Measurements from ENCODE around the gene PDGFD. TPM values are rescaled to one million over a fixed set of nuclear protein-coding genes. Genes with fewer than 3 reads are reported as not detected.

PDGFD gene
- total RNA-seq, 1 experiment from 2014 or later, result 1.7 TPM

GRCh38 chr11:104155375-104155774 is 8.6 kb downstream of the PDGFD start:
- Mint-ChIP-seq H3K36me3 (ENCODE audit: insufficient read depth in 1 of 3, low read depth in 3 of 3) (peaks cover 2 to 9% (median 5%) of the 10 kb centered on the region in 3 experiments; a peak in 4 of 7 replicates), H3K4me3 (no peak overlapping the region), H3K27me3 (ENCODE audit: low read depth) (no peaks in the 10 kb centered on the region), H3K4me1 (peaks cover 6 to 13% of the 10 kb centered on the region in 2 experiments), H3K9me3 (peaks cover 2 to 6% of the 10 kb centered on the region in 2 experiments; a peak in 4 of 5 replicates), H3K27ac (no peak overlapping the region)
- TF ChIP-seq CTCF (conservative IDR thresholded peaks at IDR 0.05), result no peak
- no peak overlapping the region for H2BK120ac ChIP-seq (ENCODE audit: low read depth, low read length, poor library complexity, severe bottlenecking)
- no peaks in the 10 kb centered on the region for H3K4me1 ChIP-seq (ENCODE audit: insufficient read depth, low read length)
- no peak overlapping the region for H3K4me2 ChIP-seq (ENCODE audit: insufficient read depth, insufficient read length, low read length)
- no peak overlapping the region for H2BK12ac ChIP-seq (ENCODE audit: insufficient read length, low read depth, low read length)
- no peak overlapping the region for H2BK20ac ChIP-seq (ENCODE audit: low read depth, low read length, poor library complexity, severe bottlenecking)
- H3K23ac ChIP-seq (ENCODE audit: insufficient read length, low read depth, low read length), result no peak overlapping the region
- no peak overlapping the region for H3K14ac ChIP-seq (ENCODE audit: insufficient read depth, low read length)
- H4K91ac ChIP-seq (ENCODE audit: insufficient read length, low read depth, low read length), result no peak overlapping the region
- no peaks in the 10 kb centered on the region for H3K79me2 ChIP-seq (ENCODE audit: insufficient read depth, low read length)
- no peaks in the 10 kb centered on the region for H3K23me2 ChIP-seq (ENCODE audit: insufficient read length, low read depth, low read length, poor library complexity, severe bottlenecking)
- no peak overlapping the region for H3K27ac ChIP-seq (ENCODE audit: insufficient read length, low read depth, low read length)
- H3K4ac ChIP-seq (ENCODE audit: low read depth, low read length), result no peak overlapping the region
- no peaks in the 10 kb centered on the region for H4K20me1 ChIP-seq (ENCODE audit: control insufficient read depth, insufficient read depth, insufficient read length)
- H3K27me3 ChIP-seq (ENCODE audit: insufficient read depth, low read length), result no peaks in the 10 kb centered on the region
- WGBS (ENCODE audit: extremely low coverage, insufficient read length, low lambda C conversion rate), result no CpG with 5 or more reads among the region's 1 CpG
- no peak for DNase-seq
- H3K9ac ChIP-seq (ENCODE audit: extremely low read depth, insufficient read length, low read length), result no peak overlapping the region
- H3T11ph ChIP-seq (ENCODE audit: low read length), result no peak overlapping the region
- no peak overlapping the region for H2BK5ac ChIP-seq (ENCODE audit: insufficient read length, low read length)
- H3K9me3 ChIP-seq (ENCODE audit: control insufficient read depth, low read depth, low read length), result no peaks in the 10 kb centered on the region
- no peak overlapping the region for H4K8ac ChIP-seq (replicated peaks; ENCODE audit: insufficient read length, low read depth, low read length)
- H3K79me1 ChIP-seq (ENCODE audit: insufficient read depth, low read depth, low read length, poor library complexity, severe bottlenecking), result no peaks in the 10 kb centered on the region
- no peak overlapping the region for H3K18ac ChIP-seq (ENCODE audit: insufficient read length, low read depth, low read length)
- no peak overlapping the region for H4K5ac ChIP-seq (ENCODE audit: insufficient read length, low read depth, low read length)
- H2AFZ ChIP-seq (ENCODE audit: low read length), result no peak overlapping the region
- no peak overlapping the region for H3K56ac ChIP-seq (ENCODE audit: insufficient read length, low read depth, low read length)
- no peak overlapping the region for H2BK15ac ChIP-seq (ENCODE audit: low read depth, low read length)
- no peak overlapping the region for H2AK5ac ChIP-seq (ENCODE audit: insufficient read length, low read length)
